ENCODE results near the gene EP400.

The EP400 gene

GRCh38 chr12:132111654-132112304, 162.0 kb downstream of the EP400 start:
- H3K27ac ChIP-seq = no peak overlapping the region
- TF ChIP-seq CTCF (conservative IDR thresholded peaks at IDR 0.05) (no peak), ZFX (IDR thresholded peaks at IDR 0.05) (no peak)

- TF ChIP-seq ZFX (IDR thresholded peaks at IDR 0.05) = no peak
- TF ChIP-seq CTCF (conservative IDR thresholded peaks at IDR 0.05) = no peak
- H3K27ac ChIP-seq = no peak overlapping the region
These were observed 164.9 kb downstream of the EP400 start for GRCh38 chr12:132114667-132115066.

- TF ChIP-seq CTCF (conservative IDR thresholded peaks at IDR 0.05) (no peak), ZFX (IDR thresholded peaks at IDR 0.05) (no peak)
- no peak overlapping the region for H3K27ac ChIP-seq
These were observed 165.8 kb downstream of the EP400 start for GRCh38 chr12:132115500-132115899.

- H3K27ac ChIP-seq = no peak overlapping the region
- no peak for TF ChIP-seq ZFX (IDR thresholded peaks at IDR 0.05)
- TF ChIP-seq CTCF (conservative IDR thresholded peaks at IDR 0.05) = no peak
These were observed 167.2 kb downstream of the EP400 start for GRCh38 chr12:132116709-132117557.

- TF ChIP-seq ZFX (IDR thresholded peaks at IDR 0.05) = no peak
- TF ChIP-seq CTCF (conservative IDR thresholded peaks at IDR 0.05) = no peak
- no peak overlapping the region for H3K27ac ChIP-seq
These were observed 167.8 kb downstream of the EP400 start for GRCh38 chr12:132117558-132117875.

- TF ChIP-seq CTCF (conservative IDR thresholded peaks at IDR 0.05) = no peak
- TF ChIP-seq ZFX (IDR thresholded peaks at IDR 0.05) = no peak
- H3K27ac ChIP-seq = no peak overlapping the region
These were observed 169.1 kb downstream of the EP400 start for GRCh38 chr12:132118876-132119275.

GRCh38 chr12:132121283-132121682, 171.5 kb downstream of the EP400 start:
- no peak overlapping the region for H3K27ac ChIP-seq
- TF ChIP-seq ZFX (IDR thresholded peaks at IDR 0.05) (no peak), CTCF (conservative IDR thresholded peaks at IDR 0.05) (no peak)
